GM12878 (cell line): Measurements from ENCODE around the gene ZNF48. TPM values are rescaled to one million over a fixed set of nuclear protein-coding genes. Genes with fewer than 3 reads are reported as not detected.

ENCODE experiments used
- ATAC-seq: fragments of 200-7000 bp; cut with Tn5 transposase; 3 replicates; pipeline ENCODE4 v1.9.1; 2020; ENCODE audit warnings: mild to moderate bottlenecking, moderate library complexity
- BruUV-seq: library from RNA; stranded (reverse); fragments of 400-500 nt; replicated peaks from 2 replicates; lab custom pipeline; 2021; lab: Mats Ljungman, UMichigan
- CTCF ChIA-PET: fragments of 300-600 bp; sonication (Branson Sonifier 250); formaldehyde crosslinking; extraction: SDS; loops from one replicate; lab custom pipeline; 2021; ENCODE audit warnings: inconsistent platforms; lab: Yijun Ruan, JAX
- POLR2A ChIA-PET: fragments of 350-600 bp; formaldehyde crosslinking; extraction: SDS; loops from one replicate; lab custom pipeline; 2021; ENCODE audit warnings: inconsistent platforms; lab: Charles Lee
- RAD21 ChIA-PET: fragments of 300-600 bp; sonication (Branson Sonifier 250); formaldehyde crosslinking; loops from one replicate; lab custom pipeline; 2023; ENCODE audit warnings: antibody characterized with exemption; ENCODE audit not compliant: unreplicated experiment; lab: Charles Lee
- SMC1A ChIA-PET: fragments of 300-600 bp; sonication (Branson Sonifier 250); formaldehyde crosslinking; loops from one replicate; lab custom pipeline; 2023; ENCODE audit not compliant: unreplicated experiment, uncharacterized antibody; lab: Charles Lee
- DNase-seq: peaks from one replicate; pipeline ENCODE4 v3.0.0-alpha.2; 2011; ENCODE audit warnings: low read depth, low spot score
- FAIRE-seq: peaks from 3 replicates; lab custom pipeline; 2011; peaks lifted over from hg19 to GRCh38; lab: Jason Lieb, UNC
- H2AFZ ChIP-seq: 2 replicates; pipeline ENCODE4 v1.6.0; 2011; ENCODE audit warnings: low read depth, low read length, control low read depth; ENCODE audit not compliant: control insufficient read depth
- H3K27ac ChIP-seq: 2 replicates; pipeline ENCODE4 v1.5.1; 2011; ENCODE audit warnings: control low read depth; ENCODE audit not compliant: control insufficient read depth, insufficient read depth
- H3K27me3 ChIP-seq, 2 experiments: replicated peaks in 1 of 2; 2 replicates each; pipeline versions ENCODE4 v1.6.0 to v1.6.1; 2011; ENCODE audit warnings: low read length in 1 of 2; ENCODE audit not compliant: control insufficient read depth in 2 of 2, insufficient read depth in 2 of 2
- H3K36me3 ChIP-seq, 2 experiments: 2 replicates each; pipeline ENCODE4 v1.5.1; 2011; ENCODE audit warnings: low read length in 1 of 2; ENCODE audit not compliant: control insufficient read depth in 2 of 2, insufficient read depth in 2 of 2
- H3K4me1 ChIP-seq: 2 replicates; pipeline ENCODE4 v1.6.1; 2011; ENCODE audit warnings: mild to moderate bottlenecking, low read length, moderate library complexity, mixed read lengths; ENCODE audit not compliant: control insufficient read depth, insufficient read depth
- H3K4me2 ChIP-seq: 2 replicates; pipeline ENCODE4 v1.6.0; 2011; ENCODE audit warnings: control low read depth; ENCODE audit not compliant: control insufficient read depth, insufficient read depth
- H3K4me3 ChIP-seq: fragments of 200-600 bp; sonication (generic); 2 replicates; pipeline ENCODE4 v1.5.1; 2016
- H3K79me2 ChIP-seq: 2 replicates; pipeline ENCODE4 v1.6.0; 2011; ENCODE audit warnings: low read length; ENCODE audit not compliant: control insufficient read depth, insufficient read depth
- H3K9ac ChIP-seq: 2 replicates; pipeline ENCODE4 v1.8.0; 2011; ENCODE audit warnings: low read length, control low read depth, mixed read lengths; ENCODE audit not compliant: control insufficient read depth, insufficient read depth
- H3K9me3 ChIP-seq: replicated peaks from 3 replicates; pipeline ENCODE4 v1.5.1; 2011; ENCODE audit warnings: mild to moderate bottlenecking, low read length; ENCODE audit not compliant: control insufficient read depth, insufficient read depth
- H4K20me1 ChIP-seq: 2 replicates; pipeline ENCODE4 v1.6.0; 2011; ENCODE audit not compliant: control insufficient read depth, insufficient read depth
- CHD2 ChIP-seq: IDR thresholded peaks from 2 replicates; pipeline ENCODE4 v1.6.1; 2011; ENCODE audit warnings: low read depth, low read length, improper control_type of control experiment, borderline replicate concordance
- ETV6 ChIP-seq, 2 experiments: fragments of 450-650 bp in 1 of 2; IDR thresholded peaks in 1 of 2; conservative IDR thresholded peaks in 1 of 2; 2 replicates each; pipeline ENCODE4 v1.6.1; 2014; ENCODE audit warnings: antibody characterized with exemption in 1 of 2, borderline replicate concordance in 1 of 2, low read depth in 1 of 2, mild to moderate bottlenecking in 1 of 2, moderate library complexity in 1 of 2
- FOXK2 ChIP-seq: fragments of 450-650 bp; IDR thresholded peaks from 2 replicates; pipeline ENCODE4 v1.6.1; 2017; ENCODE audit warnings: mild to moderate bottlenecking, moderate library complexity
- MEF2B ChIP-seq: fragments of 450-650 bp; IDR thresholded peaks from 2 replicates; pipeline ENCODE4 v1.6.1; 2018; ENCODE audit warnings: mild to moderate bottlenecking, moderate library complexity; ENCODE audit not compliant: partially characterized antibody, poor library complexity, severe bottlenecking
- NR2F1 ChIP-seq: fragments of 450-650 bp; conservative IDR thresholded peaks from 2 replicates; pipeline ENCODE4 v1.6.1; 2017; ENCODE audit warnings: mild to moderate bottlenecking
- POLR2A ChIP-seq: IDR thresholded peaks from 2 replicates; pipeline ENCODE4 v1.6.1; 2011; ENCODE audit warnings: low read depth, mild to moderate bottlenecking, low read length
- POU2F2 ChIP-seq: IDR thresholded peaks from 3 replicates; pipeline ENCODE4 v1.6.1; 2011; ENCODE audit warnings: low read depth, mild to moderate bottlenecking, low read length, borderline replicate concordance
- RB1 ChIP-seq: fragments of 450-650 bp; formaldehyde crosslinking; IDR thresholded peaks from 2 replicates; pipeline ENCODE4 v1.6.1; 2017; ENCODE audit warnings: mild to moderate bottlenecking, borderline replicate concordance
- SMAD5 ChIP-seq: IDR thresholded peaks from 2 replicates; pipeline ENCODE4 v1.6.1; 2016; ENCODE audit warnings: antibody characterized with exemption, low read depth
- SMC3 ChIP-seq: IDR thresholded peaks from 2 replicates; pipeline ENCODE4 v1.6.1; 2011; ENCODE audit warnings: low read length, improper control_type of control experiment, borderline replicate concordance
- TCF12 ChIP-seq: IDR thresholded peaks from 2 replicates; pipeline ENCODE4 v1.6.1; 2011; ENCODE audit warnings: low read depth, mild to moderate bottlenecking, low read length
- TCF7 ChIP-seq: IDR thresholded peaks from 2 replicates; pipeline ENCODE4 v1.6.1; 2014; ENCODE audit warnings: antibody characterized with exemption, borderline replicate concordance
- ZSCAN29 ChIP-seq: fragments of 450-650 bp; IDR thresholded peaks from 2 replicates; pipeline ENCODE4 v1.6.1; 2017; ENCODE audit warnings: mild to moderate bottlenecking, moderate library complexity
- WGBS: methylation state at CpG from one replicate; pipeline ENCODE4 v1.1.6; 2016; ENCODE audit warnings: low lambda C conversion rate; ENCODE audit not compliant: insufficient replicate concordance, insufficient coverage; ENCODE audit errors: missing lambda C conversion rate; 5-methylcytosine and 5-hydroxymethylcytosine counted together
- in situ Hi-C: fragments of 300-500 bp; cut with MboI; formaldehyde crosslinking; loops from 9 replicates; pipeline ENCODE4 v1.14.3; 2018; ENCODE audit warnings: mixed read lengths
- intact Hi-C: fragments of 100-400 bp; cut with micrococcal nuclease; formaldehyde crosslinking; loops from one replicate; pipeline ENCODE4 v1.14.2; 2022; ENCODE audit not compliant: unreplicated experiment
- polyA plus RNA-seq, 11 experiments: library from polyadenylated mRNA; depleted of rRNA in 4 of 11; unstranded in 6 of 11; stranded (reverse) in 5 of 11; fragments of >200 nt; fragmentation: Nextera tagmentation in 4 of 11; fragmentation: Illumina TruSeq in 1 of 11; extraction: Ambion mirVana in 4 of 11; extraction: Trizol in 1 of 11; gene quantifications; 1 replicate in 1 of 11; 2 replicates in 10 of 11; pipeline versions ENCODE4 v1.2.1 to v1.2.3, GENCODE V29; 2011 to 2016; ENCODE audit warnings: inconsistent platforms in 2 of 11, missing spikeins in 2 of 11, low read depth in 1 of 11
- total RNA-seq, 4 experiments: library from RNA; depleted of rRNA in 3 of 4; stranded (reverse); fragments of >200 nt in 3 of 4; fragmentation: Illumina TruSeq in 1 of 4; extraction: Trizol in 1 of 4; gene quantifications; 2 replicates each; pipeline versions ENCODE4 v1.2.1 to v1.2.3, GENCODE V29; 2013 to 2021
- TF ChIP-seq, protein P1 (sequence below): IDR thresholded peaks from 2 replicates; pipeline ENCODE4 v1.6.1; 2012; ENCODE audit warnings: low read depth, low read length, improper control_type of control experiment
- TF ChIP-seq, protein P2 (sequence below): IDR thresholded peaks from 2 replicates; pipeline ENCODE4 v1.6.1; 2011; ENCODE audit warnings: low read depth, low read length, improper control_type of control experiment, borderline replicate concordance
- TF ChIP-seq, protein P3 (sequence below): IDR thresholded peaks from 2 replicates; pipeline ENCODE4 v1.6.1; 2012; ENCODE audit warnings: low read depth, low read length, improper control_type of control experiment

ZNF48 gene
- total and polyA plus RNA-seq, 10 of the 15 experiments (the other 5 are each of a cell fraction or from before 2014, with no cell fraction given): 0.14 to 12.0 (median 4.2) TPM

DNA sequence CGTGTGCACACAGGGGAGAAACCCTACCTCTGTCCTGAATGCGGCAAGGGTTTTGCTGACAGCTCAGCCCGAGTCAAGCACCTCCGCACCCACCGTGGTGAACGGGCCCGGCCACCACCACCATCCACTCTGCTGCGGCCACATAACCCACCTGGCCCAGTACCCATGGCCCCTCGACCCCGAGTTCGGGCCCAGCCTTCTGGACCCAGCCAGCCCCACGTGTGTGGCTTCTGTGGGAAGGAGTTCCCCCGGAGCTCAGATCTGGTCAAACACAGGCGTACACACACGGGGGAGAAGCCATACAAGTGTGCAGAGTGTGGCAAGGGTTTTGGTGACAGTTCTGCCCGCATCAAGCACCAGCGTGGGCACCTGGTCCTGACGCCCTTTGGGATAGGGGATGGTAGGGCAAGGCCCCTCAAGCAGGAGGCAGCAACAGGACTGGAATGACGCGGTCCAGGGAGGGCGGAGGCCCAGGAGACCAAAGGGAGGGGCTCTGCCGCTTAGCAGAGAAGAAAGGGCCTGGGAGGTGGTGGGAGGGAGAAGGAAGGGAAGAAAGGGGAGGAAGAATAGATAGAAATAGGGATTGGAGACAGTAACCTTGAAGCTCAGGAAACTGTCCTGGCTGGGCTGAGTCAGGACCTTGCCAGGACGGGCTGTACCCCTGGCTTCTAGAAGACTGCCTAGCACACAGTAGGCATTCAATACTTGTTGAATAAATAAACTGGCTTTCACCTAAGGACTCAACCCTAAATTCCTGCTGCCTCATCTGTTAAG lies 3.6 kb downstream of the ZNF48 start:
- BruUV-seq: no TSS peak
- Histone ChIP-seq H3K4me1 (peaks cover 13% of the 10 kb centered on the region), H3K36me3 (peaks cover 0 to 2% of the 10 kb centered on the region in 2 experiments; a peak in 3 of 4 replicates), H3K4me3 (no peak overlapping the region), H4K20me1 (no peaks in the 10 kb centered on the region), H3K9ac (no peak overlapping the region), H3K27me3 (no peaks in the 10 kb centered on the region; a peak in 1 of 4 replicates), H3K4me2 (no peak overlapping the region), H3K79me2 (peaks cover 5% of the 10 kb centered on the region), H3K9me3 (no peaks in the 10 kb centered on the region), H3K27ac (no peak overlapping the region), H2AFZ (no peak overlapping the region)
- TF ChIP-seq CHD2 (no peak), FOXK2 (no peak), POLR2A (no peak), MEF2B (no peak), TCF7 (no peak), NR2F1 (no peak), TCF12 (no peak), ETV6 (conservative IDR thresholded peaks at IDR 0.05 in 1 of 2, IDR thresholded peaks at IDR 0.05 in 1 of 2; ENCODE audit: borderline replicate concordance in 1 of 2, low read depth in 1 of 2) (no peak), ZSCAN29 (no peak), SMAD5 (no peak), RB1 (no peak), POU2F2 (no peak), SMC3 (no peak)
- TF ChIP-seq, protein P1, sequence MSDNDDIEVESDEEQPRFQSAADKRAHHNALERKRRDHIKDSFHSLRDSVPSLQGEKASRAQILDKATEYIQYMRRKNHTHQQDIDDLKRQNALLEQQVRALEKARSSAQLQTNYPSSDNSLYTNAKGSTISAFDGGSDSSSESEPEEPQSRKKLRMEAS: no peak
- TF ChIP-seq, protein P2, sequence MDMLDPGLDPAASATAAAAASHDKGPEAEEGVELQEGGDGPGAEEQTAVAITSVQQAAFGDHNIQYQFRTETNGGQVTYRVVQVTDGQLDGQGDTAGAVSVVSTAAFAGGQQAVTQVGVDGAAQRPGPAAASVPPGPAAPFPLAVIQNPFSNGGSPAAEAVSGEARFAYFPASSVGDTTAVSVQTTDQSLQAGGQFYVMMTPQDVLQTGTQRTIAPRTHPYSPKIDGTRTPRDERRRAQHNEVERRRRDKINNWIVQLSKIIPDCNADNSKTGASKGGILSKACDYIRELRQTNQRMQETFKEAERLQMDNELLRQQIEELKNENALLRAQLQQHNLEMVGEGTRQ: no peak
- TF ChIP-seq, protein P3, sequence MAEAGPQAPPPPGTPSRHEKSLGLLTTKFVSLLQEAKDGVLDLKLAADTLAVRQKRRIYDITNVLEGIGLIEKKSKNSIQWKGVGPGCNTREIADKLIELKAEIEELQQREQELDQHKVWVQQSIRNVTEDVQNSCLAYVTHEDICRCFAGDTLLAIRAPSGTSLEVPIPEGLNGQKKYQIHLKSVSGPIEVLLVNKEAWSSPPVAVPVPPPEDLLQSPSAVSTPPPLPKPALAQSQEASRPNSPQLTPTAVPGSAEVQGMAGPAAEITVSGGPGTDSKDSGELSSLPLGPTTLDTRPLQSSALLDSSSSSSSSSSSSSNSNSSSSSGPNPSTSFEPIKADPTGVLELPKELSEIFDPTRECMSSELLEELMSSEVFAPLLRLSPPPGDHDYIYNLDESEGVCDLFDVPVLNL: no peak
- ATAC-seq (no peak), DNase-seq (no peak), FAIRE-seq (no peak)
- 73% methylated on average over 23 of the region's 23 CpGs for WGBS
- intact Hi-C loops: no loop called here
- in situ Hi-C loops: no loop called here
- ChIA-PET POLR2A (no interaction called here), SMC1A (interaction anchor here (1.1 to 2.2 kb wide), 5 partner anchors 10 to 28 kb away, joined by 3 to 6 read pairs (median 4); partner anchors contain the start of genes SEPTIN1 and TBC1D10B), CTCF (interaction anchor here (1.1 to 1.8 kb wide), 4 partner anchors 9 to 295 kb away, joined by 3 to 6 read pairs (median 4); partner anchors contain the start of gene ZNF771), RAD21 (interaction anchor here (1.3 to 2.4 kb wide), 4 partner anchors 10 to 27 kb away, joined by 4 to 10 read pairs (median 8); partner anchors contain the start of gene SEPTIN1)
